ENCODE results near the gene MOB3B.

Gene MOB3B

DNA sequence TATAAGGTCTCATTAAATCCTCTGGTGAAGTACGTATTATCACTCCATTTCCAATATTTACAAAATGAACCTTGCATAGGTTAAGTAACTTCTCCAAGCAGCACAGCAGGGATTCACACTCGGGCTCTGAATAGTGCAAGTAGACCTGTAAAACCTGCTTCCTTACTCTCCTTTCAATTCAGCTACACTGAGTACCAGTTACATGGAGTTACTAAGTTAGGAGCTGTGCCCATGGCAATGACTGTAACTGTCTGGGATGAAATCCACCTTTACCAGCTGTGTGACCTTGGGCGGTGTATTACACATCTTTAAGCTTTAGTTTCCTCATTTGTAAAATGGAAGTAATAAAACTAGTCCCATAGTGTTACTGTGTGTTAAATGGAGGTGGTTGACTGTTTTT, 15.9 kb upstream of the MOB3B start:
- DNase-seq = no peak

GRCh38 chr9:27542508-27542907, 12.9 kb upstream of the MOB3B start:
- DNase-seq = no peak

GRCh38 chr9:27541740-27542139, 12.1 kb upstream of the MOB3B start:
- DNase-seq = no peak

- DNase-seq = no peak
Observed at GRCh38 chr9:27540502-27540901, 10.9 kb upstream of the MOB3B start.

GRCh38 chr9:27539479-27540441, 10.1 kb upstream of the MOB3B start:
- DNase-seq = no peak

- no peak for DNase-seq
Observed at GRCh38 chr9:27538647-27539046, 9.0 kb upstream of the MOB3B start.

- DNase-seq = no peak
Observed at GRCh38 chr9:27537756-27538155, 8.1 kb upstream of the MOB3B start.

GRCh38 chr9:27537027-27537435, 7.4 kb upstream of the MOB3B start:
- no peak for DNase-seq

- no peak for DNase-seq
Observed at GRCh38 chr9:27536168-27536567, 6.6 kb upstream of the MOB3B start.

DNA sequence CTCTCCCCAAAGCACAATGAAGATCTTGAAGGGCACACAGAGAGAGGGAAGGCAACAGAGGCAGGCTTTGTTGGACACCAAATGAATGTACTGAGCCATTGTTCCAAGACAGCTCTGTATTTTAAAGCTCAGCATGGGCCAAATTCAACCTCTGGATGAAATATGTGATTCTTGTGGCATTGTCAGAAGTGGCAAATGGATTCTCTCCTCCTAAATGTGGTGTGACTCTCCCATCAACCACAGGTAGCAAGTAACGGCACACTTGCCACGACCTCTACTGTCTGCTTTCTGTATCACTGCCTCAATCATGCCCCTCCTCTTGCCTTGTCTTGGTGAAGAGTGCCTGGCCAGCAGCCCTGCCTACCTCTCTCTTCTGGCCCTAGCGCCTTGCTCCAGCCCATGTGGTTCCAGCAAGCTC, 6.1 kb upstream of the MOB3B start:
- DNase-seq = no peak

- DNase-seq = no peak
Observed at GRCh38 chr9:27534658-27535209, 5.1 kb upstream of the MOB3B start.

DNA sequence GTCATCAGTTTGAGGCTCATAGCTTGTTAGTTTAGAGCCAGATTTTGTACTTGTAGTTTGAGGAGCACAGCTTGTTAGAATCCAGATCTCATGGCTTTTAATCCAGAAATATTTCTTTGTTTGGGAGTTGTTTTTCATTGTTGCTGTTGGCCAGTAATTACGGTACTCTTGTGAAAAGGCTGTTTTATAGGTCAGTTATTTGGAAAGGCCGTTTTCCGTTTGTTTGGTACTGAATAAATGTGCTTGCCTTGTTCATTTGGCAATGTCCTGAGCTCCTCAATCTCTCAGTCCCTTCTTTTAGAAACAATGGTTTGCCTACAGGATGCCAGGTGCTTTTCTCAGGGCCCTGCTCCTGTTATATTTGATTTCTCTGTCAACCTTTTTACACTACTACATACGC, 4.5 kb upstream of the MOB3B start:
- no peak for DNase-seq

- no peak for DNase-seq
Observed at GRCh38 chr9:27533311-27533710, 3.7 kb upstream of the MOB3B start.

GRCh38 chr9:27532046-27532445, 2.4 kb upstream of the MOB3B start:
- DNase-seq = no peak

- DNase-seq = no peak
Observed at GRCh38 chr9:27530915-27531755, 1.5 kb upstream of the MOB3B start.

- no peak for DNase-seq
Observed at GRCh38 chr9:27528886-27529315, 713 bp downstream of the MOB3B start.

GRCh38 chr9:27528076-27528885, 1.3 kb downstream of the MOB3B start:
- peak; percentile 71 for DNase-seq

GRCh38 chr9:27527702-27528075, 1.9 kb downstream of the MOB3B start:
- no peak for DNase-seq

DNA sequence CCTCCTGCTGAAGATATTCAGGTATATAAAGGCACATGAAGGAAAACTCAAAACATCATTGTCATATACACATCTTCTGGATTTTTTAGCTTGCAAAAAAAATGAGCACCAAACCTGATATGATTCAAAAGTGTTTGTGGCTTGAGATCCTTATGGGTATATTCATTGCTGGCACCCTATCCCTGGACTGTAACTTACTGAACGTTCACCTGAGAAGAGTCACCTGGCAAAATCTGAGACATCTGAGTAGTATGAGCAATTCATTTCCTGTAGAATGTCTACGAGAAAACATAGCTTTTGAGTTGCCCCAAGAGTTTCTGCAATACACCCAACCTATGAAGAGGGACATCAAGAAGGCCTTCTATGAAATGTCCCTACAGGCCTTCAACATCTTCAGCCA, 5.4 kb downstream of the MOB3B start, which contains the start of gene IFNK:
IFNK (plus strand) TSS at position 55 of the 400 bp plus-strand sequence; CDS start at position 102, 47 bp downstream.
- no peak for DNase-seq

DNA sequence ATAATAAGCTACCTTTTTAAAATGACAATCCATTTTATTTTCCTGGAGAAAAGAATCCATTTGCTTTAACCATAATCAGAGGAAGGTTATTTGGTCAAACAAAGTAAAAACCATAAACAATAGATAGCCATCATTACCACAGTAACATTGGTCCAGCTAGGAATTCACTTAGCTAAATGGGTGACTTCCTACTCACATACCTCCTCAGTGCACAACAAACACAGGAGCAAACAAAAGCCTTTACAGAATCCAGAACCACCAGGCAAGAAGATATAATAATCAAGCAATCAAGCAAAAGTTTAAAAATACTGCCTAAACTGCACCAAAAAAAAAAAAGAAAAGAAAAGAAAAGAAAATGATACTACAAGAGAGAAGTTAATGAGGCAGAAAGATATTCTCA, 6.5 kb downstream of the MOB3B start:
- no peak for DNase-seq

GRCh38 chr9:27520986-27521385, 8.6 kb downstream of the MOB3B start:
- DNase-seq = no peak
